ENCODE measurements around the gene BEND7. TPM values are rescaled to one million over a fixed set of nuclear protein-coding genes. Genes with fewer than 3 reads are reported as not detected.

BEND7 gene
- total and polyA plus RNA-seq, 8 donors, result 7.3 to 22.8 (median 15.3) TPM

DNA sequence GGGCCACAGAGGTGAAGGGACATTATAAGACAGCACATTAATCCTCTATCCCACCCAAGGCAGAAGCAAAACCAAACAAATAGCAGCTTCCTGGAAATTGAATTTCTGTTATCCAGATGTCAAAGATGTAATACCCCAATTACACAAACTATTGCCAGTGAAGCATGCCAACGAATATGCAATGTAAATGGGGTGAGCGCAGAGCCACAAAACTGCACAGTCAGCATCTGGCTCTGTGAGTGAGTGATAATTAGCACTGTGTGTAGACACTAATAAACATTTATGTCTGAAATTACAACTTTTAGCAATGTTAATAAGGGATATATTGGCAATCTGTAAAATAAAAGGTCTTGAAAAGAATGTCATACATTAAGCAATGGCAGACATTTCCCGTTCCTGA is 3.2 kb downstream of the BEND7 start:
- no peak overlapping the region for H3K4me3 ChIP-seq
- H3K27me3 ChIP-seq, result no peaks in the 10 kb centered on the region
- H3K36me3 ChIP-seq, result no peaks in the 10 kb centered on the region
- intact Hi-C loops (cut with DNase I), result no loop called here
- DNase-seq (no peak), FAIRE-seq (no peak), ATAC-seq (no peak)
- no peak overlapping the region for H3K27ac ChIP-seq
- WGBS, 2 donors, result 76% methylated on average over 3 of the region's 3 CpGs
- H3K9me3 ChIP-seq, result no peaks in the 10 kb centered on the region
- TF ChIP-seq, protein P1, sequence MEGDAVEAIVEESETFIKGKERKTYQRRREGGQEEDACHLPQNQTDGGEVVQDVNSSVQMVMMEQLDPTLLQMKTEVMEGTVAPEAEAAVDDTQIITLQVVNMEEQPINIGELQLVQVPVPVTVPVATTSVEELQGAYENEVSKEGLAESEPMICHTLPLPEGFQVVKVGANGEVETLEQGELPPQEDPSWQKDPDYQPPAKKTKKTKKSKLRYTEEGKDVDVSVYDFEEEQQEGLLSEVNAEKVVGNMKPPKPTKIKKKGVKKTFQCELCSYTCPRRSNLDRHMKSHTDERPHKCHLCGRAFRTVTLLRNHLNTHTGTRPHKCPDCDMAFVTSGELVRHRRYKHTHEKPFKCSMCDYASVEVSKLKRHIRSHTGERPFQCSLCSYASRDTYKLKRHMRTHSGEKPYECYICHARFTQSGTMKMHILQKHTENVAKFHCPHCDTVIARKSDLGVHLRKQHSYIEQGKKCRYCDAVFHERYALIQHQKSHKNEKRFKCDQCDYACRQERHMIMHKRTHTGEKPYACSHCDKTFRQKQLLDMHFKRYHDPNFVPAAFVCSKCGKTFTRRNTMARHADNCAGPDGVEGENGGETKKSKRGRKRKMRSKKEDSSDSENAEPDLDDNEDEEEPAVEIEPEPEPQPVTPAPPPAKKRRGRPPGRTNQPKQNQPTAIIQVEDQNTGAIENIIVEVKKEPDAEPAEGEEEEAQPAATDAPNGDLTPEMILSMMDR (IDR thresholded peaks at IDR 0.05), result no peak
- peaks cover 10 to 20% (median 15%) of the 10 kb centered on the region in 3 donors for H3K4me1 ChIP-seq

DNA sequence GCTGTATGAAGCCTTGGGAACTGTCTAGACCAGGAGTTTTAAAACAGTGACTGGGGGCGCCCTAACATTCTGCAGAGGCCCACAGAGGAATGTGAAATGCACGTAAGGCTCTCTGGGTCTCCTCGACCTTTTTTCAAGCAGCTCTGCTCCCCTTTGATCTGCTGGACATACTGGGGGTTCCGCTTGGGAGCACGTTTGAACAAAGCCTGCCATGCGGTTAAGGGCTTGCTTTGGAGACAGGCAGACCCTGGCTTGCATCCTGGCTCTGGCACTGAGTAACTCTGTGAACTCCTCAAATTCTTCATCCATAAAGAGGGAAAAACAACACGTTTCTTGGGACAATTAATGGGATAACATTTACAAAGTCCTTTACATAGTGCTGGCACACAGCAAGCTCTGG is 7.8 kb downstream of the BEND7 start:
- Histone ChIP-seq H3K9me3 (no peaks in the 10 kb centered on the region), H3K27me3 (no peaks in the 10 kb centered on the region), H3K4me1 (peaks cover 0 to under 1% (median under 1%) of the 10 kb centered on the region in 3 donors), H3K27ac (no peak overlapping the region), H3K36me3 (no peaks in the 10 kb centered on the region), H3K4me3 (no peak overlapping the region)
- TF ChIP-seq, protein P1 (IDR thresholded peaks at IDR 0.05), result no peak
- FAIRE-seq (no peak), DNase-seq (no peak), ATAC-seq (no peak)
- 76 to 78% methylated on average over 7 of the region's 7 CpGs for WGBS, 2 donors
- intact Hi-C loops (cut with DNase I), result no loop called here

DNA sequence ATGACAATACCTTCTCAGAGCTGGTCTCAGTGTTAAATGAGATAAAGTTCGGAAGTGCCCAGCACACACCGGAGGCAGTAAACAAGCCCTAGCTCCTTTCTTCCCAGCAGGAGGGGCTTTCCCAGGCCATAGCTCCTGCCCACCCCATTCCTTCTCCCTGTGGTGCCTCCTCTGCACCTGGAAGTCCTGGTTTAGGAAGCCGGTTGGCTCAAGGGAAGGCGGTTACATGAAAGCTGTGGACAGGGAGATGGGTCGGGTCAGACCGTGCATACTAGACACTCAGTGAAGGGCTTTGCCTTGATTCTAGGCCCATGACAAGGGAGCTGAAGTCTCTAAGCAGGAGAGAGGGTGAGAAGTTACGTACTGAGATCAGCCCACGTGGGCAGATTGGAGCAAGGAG is 8.6 kb downstream of the BEND7 start:
- FAIRE-seq, result no peak
- no peak overlapping the region for H3K4me3 ChIP-seq
- no peak overlapping the region for H3K27ac ChIP-seq
- DNase-seq, result no peak
- intact Hi-C loops (cut with DNase I), result no loop called here
- TF ChIP-seq, protein P1 (IDR thresholded peaks at IDR 0.05), result no peak
- no peaks in the 10 kb centered on the region for H3K36me3 ChIP-seq
- no peaks in the 10 kb centered on the region for H3K4me1 ChIP-seq
- H3K27me3 ChIP-seq, result no peaks in the 10 kb centered on the region
- WGBS, 2 donors, result 91 to 95% methylated on average over 8 of the region's 8 CpGs
- H3K9me3 ChIP-seq, result no peaks in the 10 kb centered on the region
- no peak for ATAC-seq

DNA sequence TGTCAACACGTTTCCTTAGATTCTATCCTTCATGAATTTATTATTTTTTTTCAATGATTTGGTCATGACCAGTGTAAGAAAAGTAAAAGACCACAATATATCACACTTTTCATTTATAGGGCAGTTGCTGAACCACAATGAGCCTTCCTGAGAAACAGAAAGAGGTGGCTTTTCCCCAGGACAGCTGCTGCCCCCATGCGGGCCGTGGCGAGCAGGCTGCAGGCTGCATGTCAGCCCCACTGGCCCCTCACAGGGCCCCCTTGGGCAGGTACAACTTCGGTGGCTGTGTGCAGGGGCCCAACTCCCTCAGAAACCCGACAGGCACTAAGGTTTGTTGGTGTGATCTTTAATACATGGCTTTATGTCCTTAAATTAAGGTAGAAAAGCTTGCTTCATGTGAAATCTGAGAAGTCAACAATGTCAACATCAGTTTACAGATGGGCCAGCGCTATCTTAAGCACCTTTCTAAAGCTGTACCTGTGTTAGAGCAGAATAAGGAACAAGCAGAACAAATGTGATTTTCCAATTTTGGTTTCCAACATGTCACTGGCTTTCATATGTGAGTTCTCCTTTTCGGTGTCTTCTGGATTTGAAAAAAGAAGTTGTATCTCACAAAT is 10.6 kb downstream of the BEND7 start:
- DNase-seq (no peak), ATAC-seq (peak in 2 of 4 donors; percentile 45 to 49), FAIRE-seq (no peak)
- no peaks in the 10 kb centered on the region for H3K36me3 ChIP-seq
- intact Hi-C loops (cut with DNase I), result no loop called here
- no peaks in the 10 kb centered on the region for H3K9me3 ChIP-seq
- 75 to 78% methylated on average over 8 of the region's 8 CpGs for WGBS, 2 donors
- TF ChIP-seq, protein P1 (IDR thresholded peaks at IDR 0.05), result no peak
- no peaks in the 10 kb centered on the region for H3K27me3 ChIP-seq
- no peaks in the 10 kb centered on the region for H3K4me1 ChIP-seq
- H3K27ac ChIP-seq, result no peak overlapping the region
- no peak overlapping the region for H3K4me3 ChIP-seq

DNA sequence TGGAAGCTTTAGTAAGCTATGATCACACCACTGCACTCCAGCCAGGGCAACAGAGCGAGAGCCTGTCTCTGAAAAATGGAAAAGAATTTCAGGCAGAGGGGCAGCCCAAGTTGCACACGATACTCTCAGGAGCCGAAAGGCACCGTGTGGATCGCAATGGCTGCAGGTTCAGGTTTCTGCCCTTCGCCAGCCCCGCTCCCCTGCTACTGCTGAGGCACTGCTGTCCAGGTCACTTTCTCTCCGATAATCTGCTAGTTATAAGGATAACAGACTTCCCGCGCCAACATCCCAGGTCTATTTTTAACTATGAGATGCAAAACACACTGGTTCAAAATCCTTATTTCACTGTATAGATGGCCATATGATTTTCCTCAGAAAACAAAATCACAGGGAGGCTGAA is 11.1 kb downstream of the BEND7 start:
- Histone ChIP-seq H3K4me1 (no peaks in the 10 kb centered on the region), H3K36me3 (no peaks in the 10 kb centered on the region), H3K27me3 (no peaks in the 10 kb centered on the region), H3K9me3 (no peaks in the 10 kb centered on the region), H3K27ac (no peak overlapping the region), H3K4me3 (no peak overlapping the region)
- no peak for FAIRE-seq
- TF ChIP-seq, protein P1 (IDR thresholded peaks at IDR 0.05), result no peak
- 91 to 94% methylated on average over 10 of the region's 10 CpGs for WGBS, 2 donors
- DNase-seq, result no peak
- ATAC-seq, result no peak
- intact Hi-C loops (cut with DNase I), result no loop called here

Data from pancreas (tissue), 10 donors.